Endothelial cell of umbilical vein (primary cell): ENCODE measurements around the gene KIAA0825. TPM values are rescaled to one million over a fixed set of nuclear protein-coding genes. Genes with fewer than 3 reads are reported as not detected.

Source experiments
- BruUV-seq: library from RNA; stranded (reverse); fragments of 400-500 nt; replicated peaks from 2 replicates; lab custom pipeline; 2021; lab: Mats Ljungman, UMichigan
- CTCF ChIA-PET: fragments of 300-600, 350-600 bp; sonication (Branson Sonifier 250); formaldehyde crosslinking; loops from one replicate; lab custom pipeline; 2021; ENCODE audit warnings: antibody characterized with exemption, inconsistent platforms; lab: Charles Lee
- POLR2A ChIA-PET: fragments of 300-600, 350-600 bp; sonication (Branson Sonifier 250); formaldehyde crosslinking; loops from one replicate; lab custom pipeline; 2021; ENCODE audit warnings: antibody characterized with exemption, inconsistent platforms; lab: Charles Lee
- DNase-seq: peaks from one replicate; pipeline ENCODE4 v3.0.0-alpha.2; 2011; ENCODE audit warnings: low read depth, low spot score
- FAIRE-seq: peaks from 2 replicates; lab custom pipeline; 2011; peaks lifted over from hg19 to GRCh38; lab: Jason Lieb, UNC
- H2AFZ ChIP-seq: 2 replicates; pipeline ENCODE4 v1.6.0; 2012; ENCODE audit warnings: low read depth, low read length, control low read depth, inconsistent platforms
- H3K27ac ChIP-seq: 2 replicates; pipeline ENCODE4 v1.5.1; 2011; ENCODE audit warnings: low read depth, mild to moderate bottlenecking, control low read depth, low read length, moderate library complexity; ENCODE audit not compliant: insufficient read depth
- H3K27me3 ChIP-seq, 2 experiments: 2 replicates each; pipeline versions ENCODE4 v1.6.0 to v1.6.1; 2011; ENCODE audit warnings: low read length in 2 of 2, mixed read lengths in 1 of 2; ENCODE audit not compliant: control insufficient read depth in 2 of 2, insufficient read depth in 2 of 2
- H3K36me3 ChIP-seq, 2 experiments: 2 replicates in 1 of 2; 3 replicates in 1 of 2; pipeline ENCODE4 v1.5.1; 2011; ENCODE audit warnings: low read length in 2 of 2, mild to moderate bottlenecking in 1 of 2, moderate library complexity in 1 of 2; ENCODE audit not compliant: control insufficient read depth in 2 of 2, insufficient read depth in 2 of 2; ENCODE audit errors: extremely low read depth in 1 of 2
- H3K4me1 ChIP-seq: 3 replicates; pipeline ENCODE4 v1.5.1; 2011; ENCODE audit warnings: mild to moderate bottlenecking, low read length; ENCODE audit not compliant: control insufficient read depth, insufficient read depth; ENCODE audit errors: extremely low read depth
- H3K4me2 ChIP-seq: 2 replicates; pipeline ENCODE4 v1.6.1; 2011; ENCODE audit warnings: low read length, control low read depth, mixed read lengths; ENCODE audit not compliant: insufficient read depth
- H3K4me3 ChIP-seq, 3 experiments: fragments of 200-600 bp in 1 of 3; sonication (generic), shearing (Covaris generic) in 1 of 3; replicated peaks in 1 of 3; 2 replicates each; pipeline ENCODE4 v1.5.1; 2011 to 2016; ENCODE audit warnings: control low read depth in 3 of 3, low read length in 3 of 3, mild to moderate bottlenecking in 2 of 3, inconsistent platforms in 1 of 3, low read depth in 1 of 3, moderate library complexity in 1 of 3; ENCODE audit not compliant: insufficient read depth in 1 of 3
- H3K79me2 ChIP-seq: 2 replicates; pipeline ENCODE4 v1.6.0; 2012; ENCODE audit warnings: low read length, inconsistent platforms; ENCODE audit not compliant: control insufficient read depth, insufficient read depth
- H3K9ac ChIP-seq: replicated peaks from 2 replicates; pipeline ENCODE3; 2011; ENCODE audit warnings: low read length, control low read depth; ENCODE audit not compliant: insufficient read depth; ENCODE audit errors: extremely low read depth
- H3K9me1 ChIP-seq: replicated peaks from 3 replicates; pipeline ENCODE4 v1.6.0; 2011; ENCODE audit warnings: mild to moderate bottlenecking, low read length; ENCODE audit not compliant: control insufficient read depth, insufficient read depth; ENCODE audit errors: extremely low read depth
- H3K9me3 ChIP-seq: replicated peaks from 2 replicates; pipeline ENCODE4 v1.5.1; 2012; ENCODE audit warnings: low read length, inconsistent platforms; ENCODE audit not compliant: control insufficient read depth, insufficient read depth
- H4K20me1 ChIP-seq: replicated peaks from 2 replicates; pipeline ENCODE3; 2011; ENCODE audit warnings: mild to moderate bottlenecking, low read length; ENCODE audit not compliant: control insufficient read depth, insufficient read depth; ENCODE audit errors: extremely low read depth
- CTCF ChIP-seq, 2 donors: IDR thresholded peaks; 1 replicate in 1 of 2; 2 replicates in 1 of 2; pipeline ENCODE4 v1.5.1; 2011; ENCODE audit warnings: low read length in 2 of 2, mild to moderate bottlenecking in 2 of 2, moderate library complexity in 2 of 2, control low read depth in 1 of 2, inconsistent platforms in 1 of 2, low read depth in 1 of 2; ENCODE audit not compliant: insufficient read depth in 1 of 2; ENCODE audit errors: extremely low read depth in 1 of 2
- EZH2 ChIP-seq: IDR thresholded peaks from 2 replicates; pipeline ENCODE4 v1.6.1; 2012; ENCODE audit warnings: borderline replicate concordance, low read depth, mild to moderate bottlenecking, moderate library complexity, low read length, inconsistent platforms; ENCODE audit not compliant: severe bottlenecking
- FOS ChIP-seq: IDR thresholded peaks from 2 replicates; pipeline ENCODE4 v1.6.1; 2011; ENCODE audit warnings: mild to moderate bottlenecking, low read length, moderate library complexity, borderline replicate concordance; ENCODE audit not compliant: insufficient read depth
- GATA2 ChIP-seq: IDR thresholded peaks from 2 replicates; pipeline ENCODE4 v1.7.0; 2011; ENCODE audit warnings: low read depth, mild to moderate bottlenecking, moderate library complexity, mixed read lengths, low read length; ENCODE audit not compliant: insufficient read length, insufficient read depth
- JUN ChIP-seq: IDR thresholded peaks from 2 replicates; pipeline ENCODE4 v1.6.1; 2011; ENCODE audit warnings: borderline replicate concordance, low read depth; ENCODE audit not compliant: insufficient read length, insufficient read depth
- MAX ChIP-seq: IDR thresholded peaks from 2 replicates; pipeline ENCODE4 v1.6.1; 2011; ENCODE audit not compliant: insufficient read depth, insufficient read length
- MYC ChIP-seq: IDR thresholded peaks from one replicate; pipeline ENCODE4 v1.6.1; 2011; ENCODE audit warnings: mild to moderate bottlenecking, low read depth, low read length
- POLR2A ChIP-seq: IDR thresholded peaks from 2 replicates; pipeline ENCODE4 v1.6.1; 2012; ENCODE audit warnings: low read depth, mild to moderate bottlenecking, control low read depth, low read length
- POLR2AphosphoS5 ChIP-seq: IDR thresholded peaks from 2 replicates; pipeline ENCODE4 v1.6.1; 2012; ENCODE audit warnings: low read depth, mild to moderate bottlenecking, control low read depth, low read length, moderate library complexity; ENCODE audit not compliant: insufficient read depth
- dilution Hi-C: fragments of 300-500 bp; cut with MboI; formaldehyde crosslinking; loops from one replicate; pipeline ENCODE4 v1.15.0; 2019; ENCODE audit warnings: low sequenced_read_pairs; ENCODE audit not compliant: extremely low pct_ligation_motif_present
- intact Hi-C: fragments of 100-400 bp; cut with micrococcal nuclease; formaldehyde crosslinking; loops from one replicate; pipeline ENCODE4 v1.10.0; 2022
- polyA plus RNA-seq, 4 experiments: library from polyadenylated mRNA; depleted of rRNA in 3 of 4; stranded (reverse) in 3 of 4; unstranded in 1 of 4; fragments of >200 nt; gene quantifications; 2 replicates each; pipeline versions ENCODE4 v1.2.1 to v1.2.3, GENCODE V29; 2011 to 2012; ENCODE audit warnings: missing spikeins in 1 of 4
- total RNA-seq: library from RNA; stranded (reverse); gene quantifications from 2 replicates; pipeline ENCODE4 v1.2.3, GENCODE V29; 2021

The KIAA0825 gene
- total and polyA plus RNA-seq, 2 donors (not counting 3 experiments of a cell fraction or from before 2014, with no cell fraction given) = 0.15 to 1.1 TPM

GRCh38 chr5:94240134-94240533 lies 378.3 kb downstream of the KIAA0825 start:
- Histone ChIP-seq H3K4me1 (no peaks in the 10 kb centered on the region), H3K4me2 (no peak overlapping the region), H3K79me2 (no peaks in the 10 kb centered on the region), H3K27ac (no peak overlapping the region), H3K9me3 (no peaks in the 10 kb centered on the region), H3K9me1 (no peaks in the 10 kb centered on the region), H3K4me3 (no peak overlapping the region), H3K36me3 (no peaks in the 10 kb centered on the region), H3K9ac (no peak overlapping the region), H3K27me3 (no peaks in the 10 kb centered on the region), H2AFZ (no peak overlapping the region), H4K20me1 (no peaks in the 10 kb centered on the region)
- no TSS peak for BruUV-seq
- ChIA-PET CTCF (no interaction called here), POLR2A (no interaction called here)
- FAIRE-seq = no peak
- intact Hi-C loops = no loop called here
- no peak for DNase-seq
- dilution Hi-C loops = no loop called here
- TF ChIP-seq GATA2 (no peak), POLR2A (no peak), POLR2AphosphoS5 (no peak), MAX (no peak), MYC (no peak), CTCF (IDR thresholded peaks at IDR 0.05; ENCODE audit: extremely low read depth in 1 of 2, insufficient read depth in 1 of 2, low read depth in 1 of 2, low read length in 2 of 2) (no peak), JUN (no peak), FOS (no peak), EZH2 (no peak)
